Measurements from ENCODE around the gene CCDC51. TPM values are rescaled to one million over a fixed set of nuclear protein-coding genes. Genes with fewer than 3 reads are reported as not detected.

Gene CCDC51
- total and polyA plus RNA-seq, 2 of the 13 experiments (the other 11 are each of a cell fraction or from before 2014, with no cell fraction given) = 18.1 to 29.4 TPM

GRCh38 chr3:48426944-48427629 lies 12.8 kb downstream of the CCDC51 start (continued):
- no peak for TF ChIP-seq SKIL (CRISPR knock-in tag; IDR thresholded peaks at IDR 0.05; ENCODE audit: borderline replicate concordance)
- TF ChIP-seq KMT2B (CRISPR knock-in tag; IDR thresholded peaks at IDR 0.05) = no peak
- no peak for TF ChIP-seq ZNF703 (CRISPR knock-in tag; IDR thresholded peaks at IDR 0.05; ENCODE audit: borderline replicate concordance)
- no peak for TF ChIP-seq ZBTB2 (CRISPR knock-in tag; IDR thresholded peaks at IDR 0.05; ENCODE audit: low read depth)
- TF ChIP-seq SMAD9 (CRISPR knock-in tag; IDR thresholded peaks at IDR 0.05) = no peak
- no peak for TF ChIP-seq ZFYVE20 (CRISPR knock-in tag; IDR thresholded peaks at IDR 0.05; ENCODE audit: borderline replicate concordance, low read depth)
- TF ChIP-seq AHR (CRISPR knock-in tag; IDR thresholded peaks at IDR 0.05) = no peak
- TF ChIP-seq ZFP41 (CRISPR knock-in tag; IDR thresholded peaks at IDR 0.05; ENCODE audit: borderline replicate concordance) = no peak
- TF ChIP-seq KLF16 (CRISPR knock-in tag; IDR thresholded peaks at IDR 0.05) = peak in 1 of 2 experiments; percentile 45; a peak in 1 of 4 replicates
- TF ChIP-seq ZXDC (CRISPR knock-in tag; IDR thresholded peaks at IDR 0.05) = no peak
- no peak for TF ChIP-seq ETS1 (CRISPR knock-in tag; IDR thresholded peaks at IDR 0.05)
- TF ChIP-seq HCFC1 (IDR thresholded peaks at IDR 0.05; ENCODE audit: low read depth, low read length) = no peak
- no peak for TF ChIP-seq ZNF546 (CRISPR knock-in tag; conservative IDR thresholded peaks at IDR 0.05)
- TF ChIP-seq, protein P1, sequence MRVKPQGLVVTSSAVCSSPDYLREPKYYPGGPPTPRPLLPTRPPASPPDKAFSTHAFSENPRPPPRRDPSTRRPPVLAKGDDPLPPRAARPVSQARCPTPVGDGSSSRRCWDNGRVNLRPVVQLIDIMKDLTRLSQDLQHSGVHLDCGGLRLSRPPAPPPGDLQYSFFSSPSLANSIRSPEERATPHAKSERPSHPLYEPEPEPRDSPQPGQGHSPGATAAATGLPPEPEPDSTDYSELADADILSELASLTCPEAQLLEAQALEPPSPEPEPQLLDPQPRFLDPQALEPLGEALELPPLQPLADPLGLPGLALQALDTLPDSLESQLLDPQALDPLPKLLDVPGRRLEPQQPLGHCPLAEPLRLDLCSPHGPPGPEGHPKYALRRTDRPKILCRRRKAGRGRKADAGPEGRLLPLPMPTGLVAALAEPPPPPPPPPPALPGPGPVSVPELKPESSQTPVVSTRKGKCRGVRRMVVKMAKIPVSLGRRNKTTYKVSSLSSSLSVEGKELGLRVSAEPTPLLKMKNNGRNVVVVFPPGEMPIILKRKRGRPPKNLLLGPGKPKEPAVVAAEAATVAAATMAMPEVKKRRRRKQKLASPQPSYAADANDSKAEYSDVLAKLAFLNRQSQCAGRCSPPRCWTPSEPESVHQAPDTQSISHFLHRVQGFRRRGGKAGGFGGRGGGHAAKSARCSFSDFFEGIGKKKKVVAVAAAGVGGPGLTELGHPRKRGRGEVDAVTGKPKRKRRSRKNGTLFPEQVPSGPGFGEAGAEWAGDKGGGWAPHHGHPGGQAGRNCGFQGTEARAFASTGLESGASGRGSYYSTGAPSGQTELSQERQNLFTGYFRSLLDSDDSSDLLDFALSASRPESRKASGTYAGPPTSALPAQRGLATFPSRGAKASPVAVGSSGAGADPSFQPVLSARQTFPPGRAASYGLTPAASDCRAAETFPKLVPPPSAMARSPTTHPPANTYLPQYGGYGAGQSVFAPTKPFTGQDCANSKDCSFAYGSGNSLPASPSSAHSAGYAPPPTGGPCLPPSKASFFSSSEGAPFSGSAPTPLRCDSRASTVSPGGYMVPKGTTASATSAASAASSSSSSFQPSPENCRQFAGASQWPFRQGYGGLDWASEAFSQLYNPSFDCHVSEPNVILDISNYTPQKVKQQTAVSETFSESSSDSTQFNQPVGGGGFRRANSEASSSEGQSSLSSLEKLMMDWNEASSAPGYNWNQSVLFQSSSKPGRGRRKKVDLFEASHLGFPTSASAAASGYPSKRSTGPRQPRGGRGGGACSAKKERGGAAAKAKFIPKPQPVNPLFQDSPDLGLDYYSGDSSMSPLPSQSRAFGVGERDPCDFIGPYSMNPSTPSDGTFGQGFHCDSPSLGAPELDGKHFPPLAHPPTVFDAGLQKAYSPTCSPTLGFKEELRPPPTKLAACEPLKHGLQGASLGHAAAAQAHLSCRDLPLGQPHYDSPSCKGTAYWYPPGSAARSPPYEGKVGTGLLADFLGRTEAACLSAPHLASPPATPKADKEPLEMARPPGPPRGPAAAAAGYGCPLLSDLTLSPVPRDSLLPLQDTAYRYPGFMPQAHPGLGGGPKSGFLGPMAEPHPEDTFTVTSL (CRISPR knock-in tag; IDR thresholded peaks at IDR 0.05; ENCODE audit: borderline replicate concordance) = no peak
- no peak for TF ChIP-seq PHF5A (CRISPR knock-in tag; IDR thresholded peaks at IDR 0.05; ENCODE audit: low read depth, unreplicated experiment)

All from HepG2 (cell line).